Trophoblast cell (in vitro differentiated cells and primary cell): Measurements from ENCODE around the gene SLC27A4.
"Not testable (repeated sequence)": the region's sequence is repeated elsewhere in the genome, so short reads cannot be mapped to it uniquely, and the experiment has no call there.

Experiments
- DNase-seq, 2 donors: peaks; one replicate each; pipeline ENCODE4 v3.0.0-alpha.2; 2016
- H2AFZ ChIP-seq: 2 replicates; pipeline ENCODE4 v1.6.1; 2013; ENCODE audit warnings: low read length, moderate library complexity, mild to moderate bottlenecking; ENCODE audit not compliant: insufficient read depth, poor library complexity
- H2AK5ac ChIP-seq: 2 replicates; pipeline ENCODE4 v1.6.1; 2013; ENCODE audit warnings: mild to moderate bottlenecking, low read length
- H2BK120ac ChIP-seq: 2 replicates; pipeline ENCODE4 v1.6.1; 2013; ENCODE audit warnings: low read length, mild to moderate bottlenecking, moderate library complexity; ENCODE audit not compliant: insufficient read depth, poor library complexity
- H2BK12ac ChIP-seq: 2 replicates; pipeline ENCODE4 v1.6.1; 2013; ENCODE audit warnings: mild to moderate bottlenecking, low read length, moderate library complexity
- H2BK5ac ChIP-seq: 2 replicates; pipeline ENCODE4 v1.6.1; 2013; ENCODE audit warnings: low read length, low read depth, moderate library complexity, mild to moderate bottlenecking; ENCODE audit not compliant: poor library complexity
- H3K14ac ChIP-seq: 2 replicates; pipeline ENCODE4 v1.6.1; 2013; ENCODE audit warnings: mild to moderate bottlenecking, low read length
- H3K18ac ChIP-seq: 2 replicates; pipeline ENCODE4 v1.6.1; 2013; ENCODE audit warnings: mild to moderate bottlenecking, low read length
- H3K23ac ChIP-seq: 2 replicates; pipeline ENCODE4 v1.6.1; 2013; ENCODE audit warnings: low read length
- H3K27ac ChIP-seq: 2 replicates; pipeline ENCODE4 v1.5.1; 2013; ENCODE audit warnings: low read depth, mild to moderate bottlenecking, inconsistent platforms, low read length, moderate library complexity
- H3K27me3 ChIP-seq: 2 replicates; pipeline ENCODE4 v1.6.1; 2013; ENCODE audit warnings: inconsistent platforms, mild to moderate bottlenecking, low read length, moderate library complexity; ENCODE audit not compliant: insufficient read depth
- H3K36me3 ChIP-seq, 2 experiments: 1 replicate in 1 of 2; 2 replicates in 1 of 2; pipeline ENCODE4 v1.6.1; 2013; ENCODE audit warnings: low read length in 2 of 2, mild to moderate bottlenecking in 2 of 2, moderate library complexity in 1 of 2; ENCODE audit not compliant: insufficient read depth in 2 of 2, control insufficient read depth in 1 of 2
- H3K4ac ChIP-seq: 2 replicates; pipeline ENCODE4 v1.6.1; 2013; ENCODE audit warnings: low read depth, mild to moderate bottlenecking, low read length, moderate library complexity
- H3K4me1 ChIP-seq, 2 experiments: 1 replicate in 1 of 2; 2 replicates in 1 of 2; pipeline ENCODE4 v1.6.1; 2013; ENCODE audit warnings: low read length in 2 of 2, mild to moderate bottlenecking in 2 of 2, moderate library complexity in 1 of 2; ENCODE audit not compliant: insufficient read depth in 2 of 2, control insufficient read depth in 1 of 2
- H3K4me2 ChIP-seq: 2 replicates; pipeline ENCODE4 v1.6.1; 2013; ENCODE audit warnings: inconsistent platforms, mild to moderate bottlenecking, low read length, moderate library complexity
- H3K4me3 ChIP-seq: 2 replicates; pipeline ENCODE4 v1.5.1; 2013; ENCODE audit warnings: mild to moderate bottlenecking, low read depth, low read length, inconsistent platforms
- H3K79me1 ChIP-seq: one replicate; pipeline ENCODE4 v1.6.1; 2013; ENCODE audit warnings: low read length
- H3K79me2 ChIP-seq: 2 replicates; pipeline ENCODE4 v1.6.1; 2013; ENCODE audit warnings: low read length, mild to moderate bottlenecking; ENCODE audit not compliant: control insufficient read depth, insufficient read depth, poor library complexity
- H3K9ac ChIP-seq: 2 replicates; pipeline ENCODE4 v1.6.1; 2013; ENCODE audit warnings: mild to moderate bottlenecking, low read length
- H3K9me3 ChIP-seq: 2 replicates; pipeline ENCODE4 v1.6.1; 2013; ENCODE audit warnings: low read depth, mild to moderate bottlenecking, control low read depth, inconsistent platforms, low read length; ENCODE audit not compliant: insufficient read depth
- H4K12ac ChIP-seq: 2 replicates; pipeline ENCODE4 v1.6.1; 2013; ENCODE audit warnings: low read depth, mild to moderate bottlenecking, low read length, moderate library complexity
- H4K8ac ChIP-seq: 2 replicates; pipeline ENCODE4 v1.6.1; 2013; ENCODE audit warnings: low read depth, mild to moderate bottlenecking, low read length, moderate library complexity
- H4K91ac ChIP-seq: one replicate; pipeline ENCODE4 v1.6.1; 2013; ENCODE audit warnings: low read depth, mild to moderate bottlenecking, low read length, moderate library complexity
- WGBS: extraction: QIAGEN DNeasy Blood & Tissue Kit; methylation state at CpG from one replicate; pipeline ENCODE4 v1.1.7; 2013; ENCODE audit warnings: missing lambda C conversion rate; ENCODE audit not compliant: insufficient read length, insufficient coverage; ENCODE audit errors: extremely low coverage; 5-methylcytosine and 5-hydroxymethylcytosine counted together

Gene SLC27A4

GRCh38 chr9:128335914-128336313 is 4.4 kb upstream of the SLC27A4 start:
- peaks cover 15 to 28% of the 10 kb centered on the region in 2 experiments for H3K36me3 ChIP-seq
- no peak overlapping the region for H3K4me2 ChIP-seq
- no peak overlapping the region for H4K8ac ChIP-seq
- H2AK5ac ChIP-seq = no peak overlapping the region
- no peak overlapping the region for H2BK5ac ChIP-seq
- no peak overlapping the region for H3K14ac ChIP-seq
- no CpG with 5 or more reads among the region's 2 CpGs for WGBS
- H2AFZ ChIP-seq = no peak overlapping the region
- H3K27me3 ChIP-seq = no peaks in the 10 kb centered on the region
- peaks cover 6% of the 10 kb centered on the region for H3K79me1 ChIP-seq
- peaks cover 4% of the 10 kb centered on the region for H3K79me2 ChIP-seq
- no peak overlapping the region for H3K4me3 ChIP-seq
- H4K91ac ChIP-seq = no peak overlapping the region
- H3K18ac ChIP-seq = no peak overlapping the region
- H2BK120ac ChIP-seq = no peak overlapping the region
- H3K4me1 ChIP-seq = peaks cover 0 to 5% of the 10 kb centered on the region in 2 experiments
- peaks cover 1% of the 10 kb centered on the region for H3K9me3 ChIP-seq
- no peak overlapping the region for H2BK12ac ChIP-seq
- no peak overlapping the region for H3K9ac ChIP-seq
- no peak for DNase-seq
- H3K4ac ChIP-seq = no peak overlapping the region
- no peak overlapping the region for H4K12ac ChIP-seq
- no peak overlapping the region for H3K27ac ChIP-seq
- no peak overlapping the region for H3K23ac ChIP-seq

- no CpG with 5 or more reads among the region's 7 CpGs for WGBS
- Histone ChIP-seq H3K79me2 (peaks cover 4% of the 10 kb centered on the region), H2AK5ac (no peak overlapping the region), H3K27me3 (no peaks in the 10 kb centered on the region), H3K18ac (no peak overlapping the region), H3K9ac (no peak overlapping the region), H3K4me2 (no peak overlapping the region), H4K91ac (no peak overlapping the region), H3K4me3 (no peak overlapping the region), H3K36me3 (peaks cover 11 to 16% of the 10 kb centered on the region in 2 experiments), H4K12ac (no peak overlapping the region), H3K14ac (no peak overlapping the region), H3K4me1 (peaks cover 0 to 10% of the 10 kb centered on the region in 2 experiments), H2AFZ (no peak overlapping the region), H4K8ac (no peak overlapping the region), H3K27ac (no peak overlapping the region), H2BK5ac (no peak overlapping the region), H3K79me1 (peaks cover 6% of the 10 kb centered on the region), H3K9me3 (no peaks in the 10 kb centered on the region), H3K4ac (no peak overlapping the region), H2BK120ac (no peak overlapping the region), H3K23ac (no peak overlapping the region), H2BK12ac (no peak overlapping the region)
- DNase-seq = no peak
Observed at GRCh38 chr9:128337936-128338335, 2.4 kb upstream of the SLC27A4 start.

- H3K79me2 ChIP-seq, H3K4me2 ChIP-seq, DNase-seq, H3K18ac ChIP-seq, H3K27ac ChIP-seq, H3K9ac ChIP-seq, H3K9me3 ChIP-seq, H4K91ac ChIP-seq, H3K4me3 ChIP-seq, H3K23ac ChIP-seq, H3K27me3 ChIP-seq, H3K14ac ChIP-seq, H3K79me1 ChIP-seq, H2AFZ ChIP-seq, H2AK5ac ChIP-seq, H4K12ac ChIP-seq, H3K4ac ChIP-seq, H2BK120ac ChIP-seq, H2BK5ac ChIP-seq, H2BK12ac ChIP-seq, H4K8ac ChIP-seq: not testable (repeated sequence)
- Histone ChIP-seq H3K36me3 (peaks cover 15 to 17% of the 10 kb centered on the region in 2 experiments), H3K4me1 (peaks cover 0 to 10% of the 10 kb centered on the region in 2 experiments)
- WGBS = no CpG with 5 or more reads among the region's 15 CpGs
Observed at GRCh38 chr9:128338852-128339614, 1.3 kb upstream of the SLC27A4 start.

- Histone ChIP-seq H3K27me3 (no peaks in the 10 kb centered on the region), H3K79me1 (peaks cover 6% of the 10 kb centered on the region), H4K91ac (peak overlapping the region; percentile 60), H2BK120ac (no peak overlapping the region), H3K9me3 (peaks cover 3% of the 10 kb centered on the region), H3K9ac (peak overlapping the region; percentile 67), H3K4ac (peak overlapping the region; percentile 49), H3K14ac (peak overlapping the region; percentile 48), H3K79me2 (peaks cover 4% of the 10 kb centered on the region), H3K4me2 (peak overlapping the region; percentile 98), H4K8ac (peak overlapping the region; percentile 79), H3K18ac (peak overlapping the region; percentile 69), H3K4me1 (peaks cover 0 to 10% of the 10 kb centered on the region in 2 experiments), H4K12ac (peak overlapping the region; percentile 51), H3K4me3 (peak overlapping the region; percentile 83), H3K27ac (peak overlapping the region; percentile 12), H2BK12ac (no peak overlapping the region), H3K36me3 (peaks cover 27 to 30% of the 10 kb centered on the region in 2 experiments), H2BK5ac (no peak overlapping the region), H2AK5ac (no peak overlapping the region), H2AFZ (peak overlapping the region; percentile 42), H3K23ac (no peak overlapping the region)
- DNase-seq = peak in 1 of 2 donors; percentile 10
- WGBS = no CpG with 5 or more reads among the region's 48 CpGs
Observed at GRCh38 chr9:128340691-128341434, 536 bp downstream of the SLC27A4 start.
